Femur (tissue), 1 donor: Measurements from ENCODE around the gene AP2M1.

Experiments used
- DNase-seq: peaks from one replicate; pipeline ENCODE4 v3.0.0-alpha.2; 2017

Gene AP2M1

GRCh38 chr3:184183679-184184078 lies 9.0 kb downstream of the AP2M1 start:
- DNase-seq, result no peak

GRCh38 chr3:184184546-184185230 lies 10.0 kb downstream of the AP2M1 start:
- DNase-seq, result no peak

- peak; percentile 100 for DNase-seq
Measured at GRCh38 chr3:184185461-184186183, 11.0 kb downstream of the AP2M1 start.

- DNase-seq, result no peak
Measured at GRCh38 chr3:184186184-184186901, 11.7 kb downstream of the AP2M1 start, which contains the start of gene ABCF3. ABCF3 (plus strand) TSS chr3:184186199; CDS start chr3:184186208, 9 bp downstream.

GRCh38 chr3:184186902-184187207 lies 12.2 kb downstream of the AP2M1 start:
- DNase-seq, result no peak

GRCh38 chr3:184188080-184188479 lies 13.4 kb downstream of the AP2M1 start:
- DNase-seq, result no peak

GRCh38 chr3:184189421-184189820 lies 14.8 kb downstream of the AP2M1 start:
- no peak for DNase-seq

GRCh38 chr3:184192889-184193288 lies 18.2 kb downstream of the AP2M1 start:
- DNase-seq, result no peak

GRCh38 chr3:184193991-184194539 lies 19.4 kb downstream of the AP2M1 start:
- DNase-seq, result no peak

GRCh38 chr3:184196536-184196935 lies 21.9 kb downstream of the AP2M1 start:
- DNase-seq, result no peak

- DNase-seq, result no peak
Measured at GRCh38 chr3:184198509-184198908, 23.9 kb downstream of the AP2M1 start.

GRCh38 chr3:184200825-184201224 lies 26.2 kb downstream of the AP2M1 start:
- no peak for DNase-seq

GRCh38 chr3:184203526-184203925 lies 28.9 kb downstream of the AP2M1 start:
- DNase-seq, result no peak

- DNase-seq, result no peak
Measured at GRCh38 chr3:184209146-184209923, 34.7 kb downstream of the AP2M1 start.

GRCh38 chr3:184211297-184211696 lies 36.6 kb downstream of the AP2M1 start:
- DNase-seq, result no peak

- DNase-seq, result no peak
Measured at GRCh38 chr3:184211718-184212117, 37.1 kb downstream of the AP2M1 start.

GRCh38 chr3:184218814-184219213 lies 44.2 kb downstream of the AP2M1 start:
- no peak for DNase-seq

- DNase-seq, result no peak
Measured at GRCh38 chr3:184222521-184222920, 47.9 kb downstream of the AP2M1 start.

- DNase-seq, result no peak
Measured at GRCh38 chr3:184223946-184224345, 49.3 kb downstream of the AP2M1 start.

GRCh38 chr3:184227481-184227935 lies 52.9 kb downstream of the AP2M1 start:
- no peak for DNase-seq

GRCh38 chr3:184228376-184229137 lies 53.9 kb downstream of the AP2M1 start:
- no peak for DNase-seq
